IPS-20b (cell line): ENCODE results near the gene PEX5L.
"Not testable (repeated sequence)": the region's sequence is repeated elsewhere in the genome, so short reads cannot be mapped to it uniquely, and the experiment has no call there.

Experiments used
- H3K27ac ChIP-seq: one replicate; pipeline ENCODE4 v1.5.1; 2013; ENCODE audit warnings: low read length
- H3K27me3 ChIP-seq: 2 replicates; pipeline ENCODE4 v1.6.1; 2013; ENCODE audit warnings: mild to moderate bottlenecking, low read length, inconsistent platforms; ENCODE audit not compliant: insufficient read depth
- H3K36me3 ChIP-seq: 2 replicates; pipeline ENCODE4 v1.6.1; 2013; ENCODE audit warnings: low read depth, mild to moderate bottlenecking, inconsistent platforms, low read length, moderate library complexity; ENCODE audit not compliant: insufficient read depth
- H3K4me1 ChIP-seq: 2 replicates; pipeline ENCODE4 v1.6.1; 2013; ENCODE audit warnings: mild to moderate bottlenecking, control low read depth, inconsistent platforms, low read length, moderate library complexity; ENCODE audit not compliant: insufficient read depth
- H3K4me3 ChIP-seq: 2 replicates; pipeline ENCODE4 v1.5.1; 2013; ENCODE audit warnings: mild to moderate bottlenecking, low read length, inconsistent platforms
- H3K9ac ChIP-seq: 2 replicates; pipeline ENCODE4 v1.6.1; 2013; ENCODE audit warnings: low read depth, mild to moderate bottlenecking, inconsistent platforms, low read length, moderate library complexity
- H3K9me3 ChIP-seq: 2 replicates; pipeline ENCODE4 v1.6.1; 2013; ENCODE audit warnings: mild to moderate bottlenecking, low read depth, low read length, inconsistent platforms; ENCODE audit not compliant: insufficient read depth

PEX5L gene

DNA sequence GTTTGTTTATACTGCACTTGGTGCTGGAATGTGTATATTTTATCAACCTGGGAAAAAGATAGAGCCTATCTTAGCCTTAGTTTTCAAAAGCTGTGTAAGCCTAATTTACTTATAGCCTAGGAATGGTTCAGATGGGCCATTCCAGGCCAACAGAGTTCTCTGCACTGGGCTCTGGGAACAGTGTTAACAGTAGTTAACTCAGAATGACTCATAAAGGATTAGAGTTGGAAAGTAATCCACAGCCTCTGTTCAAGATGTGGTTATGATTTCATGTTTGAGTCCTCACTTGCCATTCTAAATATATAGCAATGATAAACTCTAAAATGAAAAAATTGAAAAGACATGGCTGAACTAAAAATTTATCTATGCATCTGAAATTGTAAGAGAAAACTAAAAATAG, 22.6 kb upstream of the PEX5L start:
- H3K9ac ChIP-seq, result no peak overlapping the region
- no peak overlapping the region for H3K27ac ChIP-seq

DNA sequence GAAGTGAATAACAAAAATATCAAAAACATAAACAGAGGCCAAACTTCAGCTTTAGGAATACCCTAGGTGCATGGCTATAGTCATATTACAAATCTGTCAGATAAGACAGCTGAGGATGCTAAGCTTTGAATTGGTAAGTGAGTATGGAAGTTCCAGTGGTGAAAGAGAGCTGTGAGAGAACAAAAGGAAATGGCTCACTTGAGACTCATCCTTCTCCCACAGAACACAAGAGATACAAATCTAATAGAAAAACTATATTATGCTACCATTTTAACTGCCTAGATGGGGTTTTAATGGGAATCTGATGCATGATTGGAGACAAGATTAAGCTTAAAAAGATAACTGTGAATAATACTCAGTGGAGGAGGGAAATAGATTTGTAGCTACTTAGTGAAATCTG, 21.5 kb upstream of the PEX5L start:
- no peaks in the 10 kb centered on the region for H3K36me3 ChIP-seq
- H3K27me3 ChIP-seq, result no peaks in the 10 kb centered on the region
- H3K4me3 ChIP-seq, result no peak overlapping the region
- H3K9me3 ChIP-seq, result no peaks in the 10 kb centered on the region
- H3K4me1 ChIP-seq, result no peaks in the 10 kb centered on the region
- no peak overlapping the region for H3K9ac ChIP-seq
- H3K27ac ChIP-seq, result no peak overlapping the region

More for the DNA sequence above, 22.6 kb upstream of the PEX5L start:
- H3K36me3 ChIP-seq, result no peaks in the 10 kb centered on the region
- H3K4me1 ChIP-seq, result no peaks in the 10 kb centered on the region
- no peaks in the 10 kb centered on the region for H3K9me3 ChIP-seq
- H3K4me3 ChIP-seq, result no peak overlapping the region
- no peaks in the 10 kb centered on the region for H3K27me3 ChIP-seq

DNA sequence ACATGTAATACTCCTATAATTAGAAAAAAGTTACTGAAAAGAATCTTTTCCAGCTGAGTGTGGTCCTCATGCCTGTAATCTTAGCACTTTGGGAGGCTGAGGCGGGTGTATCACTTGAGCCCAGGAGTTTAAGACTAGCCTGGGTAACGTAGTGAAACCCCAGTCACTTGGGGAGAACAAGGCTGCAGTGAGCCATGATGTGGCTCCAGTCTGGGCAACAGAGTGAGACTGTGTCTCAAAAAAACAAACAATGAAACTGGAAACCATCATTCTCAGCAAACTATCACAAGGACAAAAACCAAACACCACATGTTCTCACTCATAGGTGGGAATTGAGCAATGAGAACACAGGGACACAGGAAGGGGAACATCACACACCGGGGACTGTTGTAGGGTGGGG, 18.9 kb upstream of the PEX5L start:
- not testable (repeated sequence) for H3K9me3 ChIP-seq, H3K9ac ChIP-seq, H3K27ac ChIP-seq, H3K27me3 ChIP-seq, H3K36me3 ChIP-seq, H3K4me3 ChIP-seq, H3K4me1 ChIP-seq

DNA sequence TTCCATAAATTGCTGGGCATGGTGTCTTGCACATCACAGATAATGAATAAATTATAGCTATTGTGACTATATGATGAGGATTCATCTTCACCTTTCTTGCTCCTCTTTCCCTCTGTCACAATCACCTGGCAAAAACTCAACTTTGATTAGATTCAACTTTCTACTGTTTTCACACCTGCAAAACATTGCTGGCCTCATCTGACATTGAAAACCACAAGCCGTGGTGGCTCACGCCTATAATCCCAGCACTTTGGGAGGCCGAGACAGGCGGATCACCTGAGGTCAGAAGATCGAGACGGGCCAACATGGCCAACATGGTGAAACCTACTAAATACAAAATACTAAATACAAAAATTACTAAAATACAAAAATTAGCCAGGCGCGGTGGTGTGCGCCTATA, 12.7 kb upstream of the PEX5L start:
- Histone ChIP-seq H3K4me1 (no peaks in the 10 kb centered on the region), H3K4me3 (no peak overlapping the region), H3K9me3 (no peaks in the 10 kb centered on the region), H3K27ac (no peak overlapping the region), H3K9ac (no peak overlapping the region), H3K36me3 (no peaks in the 10 kb centered on the region), H3K27me3 (no peaks in the 10 kb centered on the region)

DNA sequence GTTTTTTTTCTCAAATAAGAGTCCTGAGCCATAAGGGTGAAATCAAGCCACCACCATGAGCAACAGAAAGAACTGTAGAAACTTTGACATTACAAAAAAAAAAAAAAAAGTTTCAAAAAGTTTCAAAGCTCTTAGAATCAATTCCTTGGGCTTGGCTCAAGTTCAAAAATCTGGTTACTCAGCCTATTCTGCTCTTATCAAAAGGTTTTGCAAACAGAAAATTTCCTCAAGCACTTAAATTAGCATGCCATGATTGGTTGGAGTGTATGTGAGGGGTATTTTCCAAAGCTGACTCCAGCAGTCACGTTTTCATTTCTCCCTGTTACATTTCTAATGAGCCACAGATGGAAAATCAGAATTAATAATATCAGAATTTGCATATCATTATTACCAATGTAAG, 12.1 kb upstream of the PEX5L start:
- Histone ChIP-seq H3K36me3 (no peaks in the 10 kb centered on the region), H3K4me3 (no peak overlapping the region), H3K9ac (no peak overlapping the region), H3K4me1 (no peaks in the 10 kb centered on the region), H3K9me3 (no peaks in the 10 kb centered on the region), H3K27me3 (no peaks in the 10 kb centered on the region), H3K27ac (no peak overlapping the region)

DNA sequence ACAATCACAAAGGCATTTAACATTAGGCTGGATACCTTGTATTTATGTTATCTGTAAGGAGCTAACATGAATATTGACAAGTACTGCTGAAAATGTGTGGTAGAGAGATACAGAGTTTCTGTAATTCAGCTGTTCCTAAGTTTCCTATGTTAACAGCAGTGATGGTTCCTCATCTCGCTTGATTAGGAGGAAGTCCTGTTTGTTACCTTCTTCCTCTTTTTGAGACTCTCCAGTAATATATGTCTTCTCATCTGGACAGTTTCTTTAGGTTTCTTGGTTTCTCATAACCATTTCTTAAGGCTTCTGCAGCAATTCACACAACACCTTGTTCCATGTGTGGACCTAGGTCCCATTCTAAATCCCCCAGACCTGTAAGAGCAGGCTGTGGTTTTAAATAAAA, 11.4 kb upstream of the PEX5L start:
- no peak overlapping the region for H3K9ac ChIP-seq

DNA sequence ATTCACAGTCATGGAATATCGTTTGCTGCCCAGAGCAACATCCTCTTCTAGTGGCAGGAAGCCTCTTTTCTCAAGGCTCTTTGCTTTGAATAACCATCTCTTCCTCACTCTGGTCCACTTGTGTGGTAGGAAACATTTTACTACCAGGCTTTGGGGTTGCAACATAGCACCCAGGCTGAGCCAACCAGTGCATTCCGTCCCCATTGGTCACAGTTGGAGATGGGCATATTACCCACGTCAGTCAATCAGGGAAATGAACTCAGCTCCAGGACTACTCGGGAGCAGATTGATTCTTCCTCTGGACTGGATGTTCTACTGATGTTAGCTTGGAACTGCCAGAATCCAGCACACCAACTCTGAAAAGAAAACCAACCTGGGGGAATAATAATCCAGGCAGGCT, 4.2 kb upstream of the PEX5L start:
- no peak overlapping the region for H3K4me3 ChIP-seq
- H3K27ac ChIP-seq, result no peak overlapping the region
- H3K9me3 ChIP-seq, result no peaks in the 10 kb centered on the region
- peaks cover 27% of the 10 kb centered on the region for H3K27me3 ChIP-seq
- H3K36me3 ChIP-seq, result no peaks in the 10 kb centered on the region
- H3K4me1 ChIP-seq, result no peaks in the 10 kb centered on the region; the same call in 1 of the 2 replicates
- H3K9ac ChIP-seq, result no peak overlapping the region

More for the DNA sequence above, 11.4 kb upstream of the PEX5L start:
- Histone ChIP-seq H3K9me3 (no peaks in the 10 kb centered on the region), H3K36me3 (no peaks in the 10 kb centered on the region), H3K4me1 (no peaks in the 10 kb centered on the region), H3K27ac (no peak overlapping the region), H3K4me3 (no peak overlapping the region), H3K27me3 (no peaks in the 10 kb centered on the region)

DNA sequence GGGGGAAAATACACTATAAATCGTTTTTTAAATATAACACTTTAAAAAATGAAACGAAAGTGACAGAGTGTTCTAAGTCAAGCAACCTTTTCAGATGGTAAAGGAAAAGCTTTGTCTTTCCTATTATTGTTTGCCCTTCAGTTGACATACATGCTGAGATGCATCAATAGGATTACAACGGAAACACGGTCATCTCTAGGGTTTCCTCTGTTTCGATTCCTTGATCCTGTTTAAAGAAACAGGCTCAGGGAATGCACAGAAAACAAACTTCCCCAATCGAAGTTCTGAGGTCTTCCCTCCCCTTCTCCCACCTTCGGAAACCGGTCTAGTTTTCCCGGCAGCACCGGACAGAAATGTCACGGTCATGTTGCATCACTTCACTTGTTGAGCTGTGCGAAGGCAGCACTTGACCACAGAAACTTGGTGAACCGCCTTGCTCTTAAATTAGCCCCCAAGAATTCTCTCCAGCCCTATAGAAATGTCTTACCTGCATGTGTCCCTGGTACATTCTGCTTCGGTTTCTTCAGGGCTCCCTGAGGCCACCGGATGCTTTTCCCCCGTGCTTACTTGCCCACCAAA, 556 bp downstream of the PEX5L start:
- H3K4me1 ChIP-seq, result peaks cover 14% of the 10 kb centered on the region; the same call in 1 of the 2 replicates
- H3K4me3 ChIP-seq, result peak overlapping the region; percentile 81
- H3K27ac ChIP-seq, result no peak overlapping the region
- H3K36me3 ChIP-seq, result no peaks in the 10 kb centered on the region
- H3K9me3 ChIP-seq, result no peaks in the 10 kb centered on the region
- H3K27me3 ChIP-seq, result peaks cover 53% of the 10 kb centered on the region
- H3K9ac ChIP-seq, result peak overlapping the region; percentile 60; the same call in 1 of the 2 replicates

DNA sequence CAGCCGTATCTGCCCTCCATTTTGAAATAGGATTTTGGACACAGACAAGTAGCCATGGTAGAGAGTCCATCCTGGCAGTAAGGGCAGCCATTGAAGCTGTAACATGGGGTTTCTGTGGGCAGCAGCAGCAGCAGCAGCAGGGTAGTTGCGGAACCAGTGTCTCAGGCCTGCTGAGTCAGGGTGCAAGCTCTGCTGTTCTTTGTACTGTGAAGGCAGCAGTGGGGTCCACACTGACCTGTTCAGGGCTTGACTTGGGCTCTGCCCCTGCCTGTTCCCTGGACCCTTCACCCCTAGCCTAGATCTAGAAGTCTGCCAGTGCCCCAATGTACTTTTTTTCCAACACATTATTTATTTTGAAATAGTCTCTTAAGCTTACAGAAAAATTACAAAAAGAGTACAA, 9.7 kb downstream of the PEX5L start:
- Histone ChIP-seq H3K4me1 (no peaks in the 10 kb centered on the region; the same call in 1 of the 2 replicates), H3K36me3 (no peaks in the 10 kb centered on the region), H3K9me3 (no peaks in the 10 kb centered on the region), H3K27ac (no peak overlapping the region), H3K27me3 (no peaks in the 10 kb centered on the region), H3K9ac (no peak overlapping the region), H3K4me3 (no peak overlapping the region)

DNA sequence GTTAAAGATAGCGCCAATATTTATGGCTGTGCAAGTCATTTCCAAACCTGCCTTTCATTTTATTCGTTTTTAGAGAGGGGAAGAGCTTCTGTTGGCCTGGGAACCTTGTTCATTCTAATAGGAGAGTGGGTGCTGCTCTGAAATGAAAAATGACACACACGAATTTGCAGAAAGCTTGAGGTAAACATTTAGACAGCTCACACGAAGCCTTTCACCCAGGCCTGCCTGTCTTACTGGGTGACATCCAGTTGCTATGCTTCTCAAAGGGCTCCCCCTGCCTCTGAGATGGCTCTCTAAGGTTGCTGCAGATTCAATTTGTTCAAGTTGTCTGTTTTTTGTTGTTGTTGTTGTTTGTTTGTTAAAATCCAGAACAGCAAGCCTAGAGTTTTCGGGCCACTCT, 18.2 kb downstream of the PEX5L start:
- H3K27me3 ChIP-seq, result no peaks in the 10 kb centered on the region
- no peak overlapping the region for H3K27ac ChIP-seq
- H3K9me3 ChIP-seq, result no peaks in the 10 kb centered on the region
- H3K36me3 ChIP-seq, result no peaks in the 10 kb centered on the region
- no peak overlapping the region for H3K9ac ChIP-seq
- H3K4me3 ChIP-seq, result no peak overlapping the region
- no peaks in the 10 kb centered on the region for H3K4me1 ChIP-seq

DNA sequence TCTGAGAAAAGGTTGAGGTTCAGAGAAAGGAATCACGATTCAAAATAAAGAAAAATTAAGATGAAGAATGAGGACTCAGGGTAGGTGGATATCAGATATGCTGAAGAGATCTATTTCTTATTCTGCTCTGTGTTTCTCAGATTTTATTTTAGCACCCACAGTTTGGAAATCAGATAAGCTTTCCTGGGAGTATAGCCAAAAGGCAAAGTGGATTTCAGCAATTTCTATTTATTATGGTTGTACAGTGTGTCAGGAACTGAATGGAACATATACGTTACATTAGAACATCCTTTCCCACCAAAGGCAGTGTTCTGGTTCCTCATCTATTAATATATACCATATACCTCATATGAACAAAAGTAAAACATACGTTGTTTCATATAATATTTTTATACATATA, 18.9 kb downstream of the PEX5L start:
- Histone ChIP-seq H3K4me3 (no peak overlapping the region), H3K4me1 (no peaks in the 10 kb centered on the region), H3K27me3 (no peaks in the 10 kb centered on the region), H3K27ac (no peak overlapping the region), H3K36me3 (no peaks in the 10 kb centered on the region), H3K9me3 (no peaks in the 10 kb centered on the region), H3K9ac (no peak overlapping the region)

DNA sequence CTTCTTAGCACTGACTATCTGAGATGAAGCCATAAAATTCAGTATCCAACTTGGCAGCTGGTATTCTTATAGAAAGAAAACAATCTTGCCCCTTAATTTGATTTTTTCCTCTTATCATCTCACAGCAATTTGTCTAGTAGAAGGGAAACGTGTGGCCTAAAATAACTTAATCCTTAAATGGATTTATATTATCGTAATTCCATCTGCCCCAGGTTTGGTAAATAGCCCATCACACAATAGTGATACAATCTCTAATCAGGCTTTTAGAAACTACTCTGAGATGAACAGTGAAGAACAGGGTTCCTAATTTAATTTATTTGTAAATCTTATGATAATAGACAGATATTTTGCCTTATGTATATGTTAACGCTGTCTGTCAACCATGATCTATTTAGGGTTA, 24.8 kb downstream of the PEX5L start:
- Histone ChIP-seq H3K4me1 (no peaks in the 10 kb centered on the region), H3K9me3 (peaks cover 19% of the 10 kb centered on the region; the same call in 1 of the 2 replicates), H3K4me3 (no peak overlapping the region), H3K27ac (no peak overlapping the region), H3K36me3 (no peaks in the 10 kb centered on the region), H3K27me3 (no peaks in the 10 kb centered on the region), H3K9ac (no peak overlapping the region)
